Fibroblast of lung (primary cell): ENCODE results near the gene PSD2.

Experiments used
- EZH2 ChIP-seq: IDR thresholded peaks from 2 replicates; pipeline ENCODE4 v1.5.1; 2012; ENCODE audit warnings: low read length, control low read depth, mild to moderate bottlenecking; ENCODE audit errors: missing control alignments
- TF ChIP-seq, protein P1 (sequence below), 2 donors: IDR thresholded peaks in 1 of 2; conservative IDR thresholded peaks in 1 of 2; 1 replicate in 1 of 2; 2 replicates in 1 of 2; pipeline ENCODE4 v1.5.1; 2011 to 2012; ENCODE audit warnings: low read length in 2 of 2, control low read depth in 1 of 2, inconsistent platforms in 1 of 2, low read depth in 1 of 2, mild to moderate bottlenecking in 1 of 2

DNA sequence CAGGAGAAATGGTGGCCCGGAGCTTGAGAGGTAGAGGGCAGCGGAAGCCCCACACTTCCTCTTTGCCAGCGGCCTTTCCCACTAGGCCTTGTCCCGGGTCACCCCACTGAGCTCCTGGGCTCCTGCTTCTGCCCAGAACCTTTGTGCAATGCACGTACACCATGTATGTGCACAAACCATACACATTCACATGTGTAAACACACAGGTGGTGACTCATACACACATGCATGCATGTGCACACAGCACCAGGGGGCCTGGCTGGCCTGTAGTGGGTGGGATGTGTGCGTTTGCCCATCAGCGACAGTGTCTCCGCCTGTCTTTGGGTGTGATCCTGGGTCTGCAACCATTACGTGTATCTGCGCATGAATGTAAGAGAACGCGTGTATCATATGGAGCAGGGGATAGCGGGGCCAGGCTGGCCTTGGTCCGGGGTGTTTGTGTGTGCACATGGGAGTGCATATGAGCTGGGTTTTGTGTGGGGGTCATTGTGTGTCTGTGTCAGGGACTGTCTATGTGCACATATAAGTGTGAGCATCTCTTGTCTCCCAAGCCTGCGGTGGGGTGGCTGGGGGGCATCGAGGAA lies 43.7 kb downstream of the PSD2 start:
- TF ChIP-seq, protein P1, sequence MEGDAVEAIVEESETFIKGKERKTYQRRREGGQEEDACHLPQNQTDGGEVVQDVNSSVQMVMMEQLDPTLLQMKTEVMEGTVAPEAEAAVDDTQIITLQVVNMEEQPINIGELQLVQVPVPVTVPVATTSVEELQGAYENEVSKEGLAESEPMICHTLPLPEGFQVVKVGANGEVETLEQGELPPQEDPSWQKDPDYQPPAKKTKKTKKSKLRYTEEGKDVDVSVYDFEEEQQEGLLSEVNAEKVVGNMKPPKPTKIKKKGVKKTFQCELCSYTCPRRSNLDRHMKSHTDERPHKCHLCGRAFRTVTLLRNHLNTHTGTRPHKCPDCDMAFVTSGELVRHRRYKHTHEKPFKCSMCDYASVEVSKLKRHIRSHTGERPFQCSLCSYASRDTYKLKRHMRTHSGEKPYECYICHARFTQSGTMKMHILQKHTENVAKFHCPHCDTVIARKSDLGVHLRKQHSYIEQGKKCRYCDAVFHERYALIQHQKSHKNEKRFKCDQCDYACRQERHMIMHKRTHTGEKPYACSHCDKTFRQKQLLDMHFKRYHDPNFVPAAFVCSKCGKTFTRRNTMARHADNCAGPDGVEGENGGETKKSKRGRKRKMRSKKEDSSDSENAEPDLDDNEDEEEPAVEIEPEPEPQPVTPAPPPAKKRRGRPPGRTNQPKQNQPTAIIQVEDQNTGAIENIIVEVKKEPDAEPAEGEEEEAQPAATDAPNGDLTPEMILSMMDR (conservative IDR thresholded peaks at IDR 0.05 in 1 of 2, IDR thresholded peaks at IDR 0.05 in 1 of 2; ENCODE audit: low read depth in 1 of 2, low read length in 2 of 2), result no peak
- no peak for TF ChIP-seq EZH2
